ENCODE results near the gene ARHGEF19. TPM values are rescaled to one million over a fixed set of nuclear protein-coding genes. Genes with fewer than 3 reads are reported as not detected.

ARHGEF19 gene
- total RNA-seq, 1 experiment from 2014 or later = 7.7 TPM

DNA sequence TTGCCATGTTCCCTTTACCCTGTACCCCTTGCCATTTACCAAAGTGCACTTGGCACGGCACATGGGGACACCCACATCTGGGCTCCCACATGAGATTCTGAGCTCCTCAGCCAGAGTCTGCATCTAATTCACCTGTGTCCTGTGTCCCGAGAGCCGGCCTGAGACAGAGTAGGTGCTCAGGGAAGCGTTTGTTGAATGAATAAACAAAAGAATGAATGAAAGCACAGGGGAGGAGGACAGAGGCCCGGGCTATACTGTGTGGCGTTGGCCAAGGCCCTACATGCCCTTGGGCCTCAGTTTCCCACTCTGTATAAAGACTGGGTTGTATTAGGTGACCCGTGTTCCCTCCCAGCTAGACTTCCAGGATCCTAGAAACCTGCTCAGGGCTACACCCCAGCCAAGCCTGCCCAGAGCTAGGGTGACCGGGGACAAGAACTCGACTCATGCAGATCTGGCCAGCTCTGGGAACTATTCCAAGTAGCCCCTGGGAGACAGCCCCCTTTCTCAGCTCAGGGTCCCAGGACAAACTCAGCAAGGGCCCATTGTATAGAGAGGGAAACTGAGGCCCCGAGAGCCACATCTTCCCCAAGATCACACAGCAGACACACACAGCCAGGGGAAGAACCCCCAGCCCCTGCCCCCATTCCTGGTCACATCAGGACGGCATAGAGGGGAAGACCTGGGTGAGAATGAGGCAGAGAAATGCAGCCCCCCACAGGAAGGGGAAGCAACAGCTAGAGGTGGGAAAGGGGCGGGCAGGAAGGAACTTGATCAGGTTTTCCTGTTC is 62.6 kb downstream of the ARHGEF19 start:
- Histone ChIP-seq H3K27me3 (replicated peaks; ENCODE audit: control insufficient read depth, insufficient read depth, low read length) (no peaks in the 10 kb centered on the region), H3K4me1 (peaks cover 70% of the 10 kb centered on the region), H3K36me3 (ENCODE audit: control insufficient read depth, insufficient read depth, low read length) (peaks cover 4% of the 10 kb centered on the region), H3K9me3 (no peaks in the 10 kb centered on the region), H3K4me3 (ENCODE audit: low read depth, low read length) (no peak overlapping the region)
- CTCF ChIA-PET = no interaction called here
- H3K9me3 Mint-ChIP-seq (ENCODE audit: unreplicated experiment) = no peaks in the 10 kb centered on the region
- H3K4me1 Mint-ChIP-seq (ENCODE audit: low read depth, unreplicated experiment) = peaks cover 24% of the 10 kb centered on the region
- POLR2A ChIA-PET = no interaction called here
- H3K27me3 Mint-ChIP-seq (ENCODE audit: insufficient read depth, unreplicated experiment) = no peaks in the 10 kb centered on the region
- no peak overlapping the region for H3K27ac Mint-ChIP-seq (ENCODE audit: unreplicated experiment)
- no TSS peak for BruUV-seq (replicated peaks)
- TF ChIP-seq CTCF (IDR thresholded peaks at IDR 0.05; ENCODE audit: insufficient read depth in 1 of 2, low read depth in 1 of 2, low read length in 1 of 2, severe bottlenecking in 1 of 2, unreplicated experiment in 1 of 2) = no peak
- no peak overlapping the region for H3K4me3 Mint-ChIP-seq (ENCODE audit: unreplicated experiment)
- no peak for DNase-seq
- intact Hi-C loops (cut with micrococcal nuclease; ENCODE audit: unreplicated experiment) = no loop called here
- peaks cover 74% of the 10 kb centered on the region for H3K36me3 Mint-ChIP-seq (ENCODE audit: insufficient read depth, unreplicated experiment)

- peaks cover 77% of the 10 kb centered on the region for H3K4me1 ChIP-seq
- TF ChIP-seq CTCF (IDR thresholded peaks at IDR 0.05; ENCODE audit: insufficient read depth in 1 of 2, low read depth in 1 of 2, low read length in 1 of 2, severe bottlenecking in 1 of 2, unreplicated experiment in 1 of 2) = no peak
- Mint-ChIP-seq H3K9me3 (ENCODE audit: unreplicated experiment) (no peaks in the 10 kb centered on the region), H3K36me3 (ENCODE audit: insufficient read depth, unreplicated experiment) (peaks cover 80% of the 10 kb centered on the region), H3K4me1 (ENCODE audit: low read depth, unreplicated experiment) (peaks cover 24% of the 10 kb centered on the region), H3K4me3 (ENCODE audit: unreplicated experiment) (no peak overlapping the region), H3K27ac (ENCODE audit: unreplicated experiment) (no peak overlapping the region), H3K27me3 (ENCODE audit: insufficient read depth, unreplicated experiment) (no peaks in the 10 kb centered on the region)
- no peak overlapping the region for H3K4me3 ChIP-seq (ENCODE audit: low read depth, low read length)
- ChIA-PET POLR2A (no interaction called here), CTCF (no interaction called here)
- BruUV-seq (replicated peaks) = no TSS peak
- no peak for DNase-seq
- no peaks in the 10 kb centered on the region for H3K9me3 ChIP-seq
- H3K27me3 ChIP-seq (replicated peaks; ENCODE audit: control insufficient read depth, insufficient read depth, low read length) = no peaks in the 10 kb centered on the region
- H3K36me3 ChIP-seq (ENCODE audit: control insufficient read depth, insufficient read depth, low read length) = peaks cover 4% of the 10 kb centered on the region
- intact Hi-C loops (cut with micrococcal nuclease; ENCODE audit: unreplicated experiment) = no loop called here
These were observed 63.3 kb downstream of the ARHGEF19 start for GRCh38 chr1:16149146-16149545.

DNA sequence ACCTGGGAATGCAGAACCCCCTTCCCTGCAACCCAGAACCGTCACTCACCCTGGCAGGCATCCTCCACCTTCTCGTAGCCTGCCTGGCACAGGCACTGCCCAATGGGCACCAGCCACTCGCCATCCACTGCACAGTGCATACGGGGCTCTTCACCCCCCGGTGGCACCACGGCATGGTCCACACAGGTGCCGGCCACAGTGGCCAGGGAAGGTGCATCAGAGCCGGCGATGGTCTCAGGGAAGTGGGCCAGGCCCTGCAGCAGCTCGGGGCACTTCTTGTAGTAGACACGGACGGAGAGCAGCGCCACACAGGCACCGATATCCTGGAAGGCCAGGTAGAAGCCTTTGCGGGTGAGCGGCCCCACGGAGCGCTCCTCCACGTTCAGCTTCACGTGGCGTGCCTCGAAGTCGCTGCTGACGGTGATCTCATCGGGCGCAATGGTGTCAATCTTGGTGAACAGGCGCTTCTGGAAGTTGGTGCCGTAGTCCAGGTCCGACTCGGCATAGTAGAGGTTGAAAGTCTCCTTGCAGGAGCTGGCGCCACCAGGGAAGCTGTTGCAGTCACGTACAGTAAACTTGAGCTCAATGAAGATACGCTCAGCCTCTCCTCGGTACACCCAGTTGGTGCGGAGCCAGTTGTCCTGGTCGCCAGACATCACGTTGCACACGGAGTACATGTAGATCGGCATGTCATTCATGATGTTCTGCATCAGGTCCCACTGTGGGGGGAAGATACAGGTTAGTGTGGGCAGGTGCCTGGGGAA is 63.9 kb downstream of the ARHGEF19 start:
- no peak overlapping the region for H3K4me3 Mint-ChIP-seq (ENCODE audit: unreplicated experiment)
- peaks cover 81% of the 10 kb centered on the region for H3K36me3 Mint-ChIP-seq (ENCODE audit: insufficient read depth, unreplicated experiment)
- H3K9me3 Mint-ChIP-seq (ENCODE audit: unreplicated experiment) = no peaks in the 10 kb centered on the region
- H3K27ac Mint-ChIP-seq (ENCODE audit: unreplicated experiment) = no peak overlapping the region
- peaks cover 4% of the 10 kb centered on the region for H3K36me3 ChIP-seq (ENCODE audit: control insufficient read depth, insufficient read depth, low read length)
- H3K27me3 ChIP-seq (replicated peaks; ENCODE audit: control insufficient read depth, insufficient read depth, low read length) = no peaks in the 10 kb centered on the region
- intact Hi-C loops (cut with micrococcal nuclease; ENCODE audit: unreplicated experiment) = no loop called here
- peaks cover 24% of the 10 kb centered on the region for H3K4me1 Mint-ChIP-seq (ENCODE audit: low read depth, unreplicated experiment)
- CTCF ChIA-PET = no interaction called here
- no peak for TF ChIP-seq CTCF (IDR thresholded peaks at IDR 0.05; ENCODE audit: insufficient read depth in 1 of 2, low read depth in 1 of 2, low read length in 1 of 2, severe bottlenecking in 1 of 2, unreplicated experiment in 1 of 2)
- no peaks in the 10 kb centered on the region for H3K27me3 Mint-ChIP-seq (ENCODE audit: insufficient read depth, unreplicated experiment)
- H3K9me3 ChIP-seq = no peaks in the 10 kb centered on the region
- POLR2A ChIA-PET = interaction anchor here (0.6 to 2.0 kb wide), 2 partner anchors 8 to 15 kb away, joined by 4 read pairs; partner anchors contain the start of gene EPHA2
- no peak overlapping the region for H3K4me3 ChIP-seq (ENCODE audit: low read depth, low read length)
- no TSS peak for BruUV-seq (replicated peaks)
- H3K4me1 ChIP-seq = peaks cover 78% of the 10 kb centered on the region
- DNase-seq = no peak

Other genes with a start within 250 kb of the ARHGEF19 start
- 21.5 and 23.5 TPM in 2 replicates for gene ZBTB17, start 236.6 kb downstream of the ARHGEF19 start, total RNA-seq (2022)
- gene SRARP, start 208.4 kb downstream of the ARHGEF19 start, total RNA-seq (2022) = 0.16 TPM in 1 of 2 replicates, not detected in the other
- gene HSPB7, start 194.6 kb downstream of the ARHGEF19 start, total RNA-seq (2022) = not detected in 2 replicates
- gene CLCNKA, start 190.6 kb downstream of the ARHGEF19 start, total RNA-seq (2022) = 0.46 TPM in 1 of 2 replicates, not detected in the other
- not detected in 2 replicates for gene CLCNKB, start 168.9 kb downstream of the ARHGEF19 start, total RNA-seq (2022)
- 0.41 and 0.44 TPM in 2 replicates for gene FAM131C, start 139.0 kb downstream of the ARHGEF19 start, total RNA-seq (2022)
- gene EPHA2, start 56.6 kb downstream of the ARHGEF19 start, total RNA-seq (2022) = 31.2 and 37.8 TPM in 2 replicates
- gene CPLANE2, start 24.5 kb upstream of the ARHGEF19 start, total RNA-seq (2022) = 2.1 and 4.2 TPM in 2 replicates
- 11.3 TPM in 2 replicates for gene FBXO42, start 139.8 kb upstream of the ARHGEF19 start, total RNA-seq (2022)
- 93.8 and 98.7 TPM in 2 replicates for gene SZRD1, start 154.6 kb upstream of the ARHGEF19 start, total RNA-seq (2022)
- gene SPATA21, start 224.8 kb upstream of the ARHGEF19 start, total RNA-seq (2022) = not detected in 2 replicates
- gene NECAP2, start 228.1 kb upstream of the ARHGEF19 start, total RNA-seq (2022) = 28.4 and 29.4 TPM in 2 replicates